AG09319 (cell line): ENCODE data around the gene LGALS16.

Experiments
- DNase-seq: peaks from one replicate; pipeline ENCODE4 v3.0.0-alpha.2; 2010; ENCODE audit warnings: low read depth; ENCODE audit errors: extremely low read depth
- TF ChIP-seq, protein P1 (sequence below): IDR thresholded peaks from 2 replicates; pipeline ENCODE4 v1.5.1; 2011; ENCODE audit warnings: low read depth, mild to moderate bottlenecking, inconsistent platforms, low read length, moderate library complexity

Gene LGALS16

DNA sequence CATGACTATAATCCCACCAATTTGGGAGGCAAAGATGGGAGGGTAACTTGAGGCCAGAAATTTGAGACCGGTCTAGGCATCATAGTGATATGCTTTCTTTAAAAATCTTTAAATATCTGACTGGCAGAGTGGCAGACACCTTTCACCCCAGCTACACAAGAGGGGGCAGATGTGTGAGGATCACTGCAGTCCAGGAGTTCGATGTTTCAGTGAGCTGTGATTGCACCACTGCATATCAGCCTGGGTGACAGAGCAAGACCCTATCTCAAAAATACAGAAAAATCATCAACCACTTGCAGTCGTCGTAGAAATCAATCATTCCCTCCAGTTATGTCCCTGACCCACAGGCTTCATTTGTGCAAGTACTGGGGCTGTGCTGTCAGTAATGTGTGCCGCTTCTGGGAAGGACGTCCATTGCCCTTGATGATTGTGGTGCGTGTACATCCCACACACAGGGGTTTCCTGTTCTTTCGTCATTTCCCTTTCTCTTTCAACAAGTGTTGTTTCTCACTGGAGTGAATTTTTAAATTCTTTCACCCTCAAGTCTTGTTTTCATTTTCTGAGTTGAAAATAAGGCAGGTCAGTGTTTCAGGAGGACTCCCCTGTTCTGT lies 50.0 kb downstream of the LGALS16 start:
- no peak for DNase-seq
- TF ChIP-seq, protein P1, sequence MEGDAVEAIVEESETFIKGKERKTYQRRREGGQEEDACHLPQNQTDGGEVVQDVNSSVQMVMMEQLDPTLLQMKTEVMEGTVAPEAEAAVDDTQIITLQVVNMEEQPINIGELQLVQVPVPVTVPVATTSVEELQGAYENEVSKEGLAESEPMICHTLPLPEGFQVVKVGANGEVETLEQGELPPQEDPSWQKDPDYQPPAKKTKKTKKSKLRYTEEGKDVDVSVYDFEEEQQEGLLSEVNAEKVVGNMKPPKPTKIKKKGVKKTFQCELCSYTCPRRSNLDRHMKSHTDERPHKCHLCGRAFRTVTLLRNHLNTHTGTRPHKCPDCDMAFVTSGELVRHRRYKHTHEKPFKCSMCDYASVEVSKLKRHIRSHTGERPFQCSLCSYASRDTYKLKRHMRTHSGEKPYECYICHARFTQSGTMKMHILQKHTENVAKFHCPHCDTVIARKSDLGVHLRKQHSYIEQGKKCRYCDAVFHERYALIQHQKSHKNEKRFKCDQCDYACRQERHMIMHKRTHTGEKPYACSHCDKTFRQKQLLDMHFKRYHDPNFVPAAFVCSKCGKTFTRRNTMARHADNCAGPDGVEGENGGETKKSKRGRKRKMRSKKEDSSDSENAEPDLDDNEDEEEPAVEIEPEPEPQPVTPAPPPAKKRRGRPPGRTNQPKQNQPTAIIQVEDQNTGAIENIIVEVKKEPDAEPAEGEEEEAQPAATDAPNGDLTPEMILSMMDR: no peak

DNA sequence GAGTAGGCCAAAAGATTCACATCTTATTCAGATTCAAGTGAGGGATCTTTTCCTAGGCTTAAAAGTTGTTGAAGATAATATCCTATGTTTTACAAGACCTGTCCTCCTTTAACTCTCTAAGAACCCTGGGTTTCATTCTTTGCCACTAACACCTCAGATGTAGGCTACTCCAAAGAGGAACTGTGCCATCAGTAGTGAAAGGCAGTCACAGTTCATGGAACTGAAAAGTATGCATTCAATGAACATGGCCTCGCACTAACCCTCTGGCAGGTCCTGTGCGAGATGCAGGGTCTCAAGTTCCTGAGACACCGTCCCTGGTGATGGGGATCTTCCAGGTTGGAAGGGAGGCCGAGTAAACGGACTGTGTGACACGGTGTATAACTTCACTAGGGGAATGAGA lies 52.9 kb downstream of the LGALS16 start:
- no peak for DNase-seq
- TF ChIP-seq, protein P1: no peak

DNA sequence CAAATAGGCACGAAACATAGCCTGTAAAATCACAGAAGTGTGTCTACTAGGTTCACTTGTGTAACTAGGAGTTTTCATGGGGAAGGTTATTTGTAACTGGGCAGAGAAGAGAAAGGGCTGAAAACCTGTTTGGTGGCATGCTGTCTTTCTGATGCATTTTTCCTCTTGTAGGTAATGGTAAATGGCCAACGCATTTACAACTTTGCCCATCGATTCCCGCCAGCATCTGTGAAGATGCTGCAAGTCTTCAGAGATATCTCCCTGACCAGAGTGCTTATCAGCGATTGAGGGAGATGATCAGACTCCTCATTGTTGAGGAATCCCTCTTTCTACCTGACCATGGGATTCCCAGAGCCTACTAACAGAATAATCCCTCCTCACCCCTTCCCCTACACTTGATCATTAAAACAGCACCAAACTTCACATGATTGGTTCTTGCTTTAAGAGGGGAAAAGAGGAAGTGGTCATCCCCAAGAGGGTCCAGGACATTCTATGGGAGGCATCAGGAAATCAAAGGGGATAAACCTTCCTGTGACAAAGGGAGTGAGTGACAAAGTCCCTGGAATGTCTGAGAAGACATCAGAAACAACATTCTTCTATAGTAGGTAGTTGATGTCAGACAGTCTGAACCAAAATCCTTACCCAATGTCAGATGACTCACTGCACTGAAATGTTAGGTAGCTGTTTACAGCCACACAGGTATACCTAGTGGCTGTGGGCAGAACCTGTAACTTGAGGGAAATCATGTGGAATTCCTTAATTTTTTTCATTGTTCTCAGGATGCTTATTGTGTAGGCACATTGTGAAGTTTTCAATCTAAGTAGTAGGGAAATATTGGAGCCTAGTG lies 53.5 kb downstream of the LGALS16 start:
- TF ChIP-seq, protein P1: no peak
- DNase-seq: no peak
